Esophagus muscularis mucosa (tissue), 4 donors: ENCODE results near the gene TESK2.

Experiments
- CTCF ChIP-seq, 3 experiments: fragments of 200-600 bp in 2 of 3; fragments of 450-650 bp in 1 of 3; sonication (generic) in 2 of 3; IDR thresholded peaks; one replicate each; pipeline ENCODE4 v1.5.1; 2017 to 2019; ENCODE audit warnings: antibody characterized with exemption in 3 of 3, mild to moderate bottlenecking in 2 of 3, moderate library complexity in 1 of 3
- EP300 ChIP-seq: sonication (generic); formaldehyde crosslinking; IDR thresholded peaks from one replicate; pipeline ENCODE4 v1.6.1; 2017; ENCODE audit warnings: antibody characterized with exemption
- POLR2A ChIP-seq: fragments of 450-650 bp; IDR thresholded peaks from one replicate; pipeline ENCODE4 v1.6.1; 2017; ENCODE audit warnings: antibody characterized with exemption, moderate library complexity, mild to moderate bottlenecking, low read depth
- POLR2AphosphoS5 ChIP-seq, 2 donors: sonication (generic); formaldehyde crosslinking; IDR thresholded peaks; one replicate each; pipeline ENCODE4 v1.6.1; 2017; ENCODE audit warnings: antibody characterized with exemption in 2 of 2

DNA sequence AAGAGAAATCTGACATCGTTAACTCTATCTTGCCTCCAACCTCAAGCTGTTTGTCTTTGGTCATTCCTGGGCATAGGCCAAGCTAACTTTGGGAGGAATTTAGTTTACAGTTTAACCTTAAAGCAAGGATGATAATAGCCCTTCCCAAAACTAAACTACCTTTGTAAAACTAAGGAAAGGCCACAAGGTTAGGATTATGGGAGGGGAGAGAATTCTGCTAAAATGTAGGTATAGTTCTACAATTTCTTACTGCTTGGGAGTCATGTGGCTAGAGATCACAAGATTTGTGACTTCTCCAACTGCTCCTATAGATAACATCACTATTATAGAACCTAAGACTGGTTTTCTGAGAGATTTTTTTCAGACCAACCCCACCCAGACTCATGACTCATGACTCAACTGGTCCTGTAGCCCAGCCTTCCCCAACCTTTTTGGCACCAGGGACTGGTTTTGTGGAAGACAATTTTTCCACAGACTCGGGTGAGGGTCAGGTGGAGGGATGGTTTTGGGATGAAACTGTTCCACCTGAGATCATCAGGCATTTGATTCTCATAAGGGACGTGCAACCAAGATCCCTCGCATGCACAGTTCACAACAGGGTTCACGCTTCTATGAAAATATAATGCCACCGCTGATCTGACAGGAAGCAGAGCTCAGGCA lies 80.0 kb downstream of the TESK2 start:
- TF ChIP-seq CTCF (IDR thresholded peaks at IDR 0.05) = no peak
- no peak for TF ChIP-seq POLR2A
- no peak for TF ChIP-seq POLR2AphosphoS5 (IDR thresholded peaks at IDR 0.05)
- no peak for TF ChIP-seq EP300
